AG09309 (cell line): ENCODE results near the gene TOR1A.

ENCODE experiments used
- DNase-seq: peaks from one replicate; pipeline ENCODE4 v3.0.0-alpha.2; 2010; ENCODE audit warnings: low read depth
- H3K4me3 ChIP-seq: 2 replicates; pipeline ENCODE4 v1.5.1; 2011; ENCODE audit warnings: mild to moderate bottlenecking, low read depth, low read length, moderate library complexity; ENCODE audit not compliant: control insufficient read depth
- TF ChIP-seq, protein P1 (sequence below): IDR thresholded peaks from 2 replicates; pipeline ENCODE4 v1.5.1; 2011; ENCODE audit warnings: mild to moderate bottlenecking, low read depth, low read length, inconsistent platforms; ENCODE audit not compliant: insufficient read depth, control insufficient read depth; ENCODE audit errors: missing control alignments

The TOR1A gene, protein sequence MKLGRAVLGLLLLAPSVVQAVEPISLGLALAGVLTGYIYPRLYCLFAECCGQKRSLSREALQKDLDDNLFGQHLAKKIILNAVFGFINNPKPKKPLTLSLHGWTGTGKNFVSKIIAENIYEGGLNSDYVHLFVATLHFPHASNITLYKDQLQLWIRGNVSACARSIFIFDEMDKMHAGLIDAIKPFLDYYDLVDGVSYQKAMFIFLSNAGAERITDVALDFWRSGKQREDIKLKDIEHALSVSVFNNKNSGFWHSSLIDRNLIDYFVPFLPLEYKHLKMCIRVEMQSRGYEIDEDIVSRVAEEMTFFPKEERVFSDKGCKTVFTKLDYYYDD

DNA sequence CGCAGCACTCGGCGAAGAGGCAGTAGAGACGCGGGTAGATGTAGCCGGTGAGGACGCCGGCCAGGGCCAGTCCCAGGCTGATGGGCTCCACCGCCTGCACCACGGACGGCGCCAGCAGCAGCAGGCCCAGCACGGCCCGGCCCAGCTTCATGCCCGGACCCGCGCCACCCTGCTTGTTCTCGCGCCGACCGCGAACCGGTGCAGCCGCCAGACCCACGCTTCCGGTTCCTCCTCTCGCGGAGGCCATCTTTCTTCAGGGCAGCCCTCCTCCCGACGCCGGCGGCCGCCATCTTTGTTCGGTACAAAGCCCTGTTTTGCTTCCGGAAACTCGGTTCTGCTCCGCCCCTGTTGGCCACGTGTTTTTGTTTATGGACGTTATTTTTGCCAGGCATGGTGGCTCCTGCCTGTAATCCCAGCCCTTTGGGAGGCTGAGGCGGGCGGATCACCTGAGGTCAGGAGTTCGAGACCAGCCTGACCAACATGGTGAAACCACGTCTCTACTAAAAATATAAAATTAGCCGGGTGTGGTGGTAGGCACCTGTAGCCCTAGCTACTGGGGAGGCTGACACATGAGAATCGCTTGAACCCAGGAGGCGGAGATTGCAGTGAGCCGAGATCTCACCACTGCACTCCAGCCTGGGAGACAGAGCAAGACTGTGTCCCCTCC is at the start of gene TOR1A:
TOR1A (minus strand) TSS at position 202 of the 667 bp plus-strand sequence; CDS start at position 151, 51 bp downstream.
- DNase-seq, result peak; percentile 77
- TF ChIP-seq, protein P1, sequence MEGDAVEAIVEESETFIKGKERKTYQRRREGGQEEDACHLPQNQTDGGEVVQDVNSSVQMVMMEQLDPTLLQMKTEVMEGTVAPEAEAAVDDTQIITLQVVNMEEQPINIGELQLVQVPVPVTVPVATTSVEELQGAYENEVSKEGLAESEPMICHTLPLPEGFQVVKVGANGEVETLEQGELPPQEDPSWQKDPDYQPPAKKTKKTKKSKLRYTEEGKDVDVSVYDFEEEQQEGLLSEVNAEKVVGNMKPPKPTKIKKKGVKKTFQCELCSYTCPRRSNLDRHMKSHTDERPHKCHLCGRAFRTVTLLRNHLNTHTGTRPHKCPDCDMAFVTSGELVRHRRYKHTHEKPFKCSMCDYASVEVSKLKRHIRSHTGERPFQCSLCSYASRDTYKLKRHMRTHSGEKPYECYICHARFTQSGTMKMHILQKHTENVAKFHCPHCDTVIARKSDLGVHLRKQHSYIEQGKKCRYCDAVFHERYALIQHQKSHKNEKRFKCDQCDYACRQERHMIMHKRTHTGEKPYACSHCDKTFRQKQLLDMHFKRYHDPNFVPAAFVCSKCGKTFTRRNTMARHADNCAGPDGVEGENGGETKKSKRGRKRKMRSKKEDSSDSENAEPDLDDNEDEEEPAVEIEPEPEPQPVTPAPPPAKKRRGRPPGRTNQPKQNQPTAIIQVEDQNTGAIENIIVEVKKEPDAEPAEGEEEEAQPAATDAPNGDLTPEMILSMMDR, result no peak
- H3K4me3 ChIP-seq, result peak within 1 kb of the TSS; percentile 56

DNA sequence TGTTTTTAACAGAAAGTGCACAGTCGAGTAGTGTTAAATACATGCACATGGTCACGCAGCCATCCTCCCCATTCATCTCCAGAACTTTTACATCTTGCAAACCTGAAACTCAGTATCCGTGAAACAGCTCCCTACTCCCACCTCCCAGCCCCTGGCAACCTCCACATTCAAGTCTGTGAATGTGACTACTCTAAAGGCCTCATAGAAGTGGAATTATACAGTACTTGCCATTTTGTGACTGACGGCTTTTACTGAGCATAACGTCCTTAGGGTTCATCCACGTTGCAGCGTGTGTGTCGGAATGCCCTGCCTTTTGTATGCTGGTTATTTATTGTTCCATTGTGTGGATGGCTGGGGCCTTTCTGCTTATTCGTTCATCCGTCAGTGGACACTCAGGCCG is 47.1 kb upstream of the TOR1A start:
- TF ChIP-seq, protein P1, result no peak
- DNase-seq, result no peak
- H3K4me3 ChIP-seq, result no peak overlapping the region

DNA sequence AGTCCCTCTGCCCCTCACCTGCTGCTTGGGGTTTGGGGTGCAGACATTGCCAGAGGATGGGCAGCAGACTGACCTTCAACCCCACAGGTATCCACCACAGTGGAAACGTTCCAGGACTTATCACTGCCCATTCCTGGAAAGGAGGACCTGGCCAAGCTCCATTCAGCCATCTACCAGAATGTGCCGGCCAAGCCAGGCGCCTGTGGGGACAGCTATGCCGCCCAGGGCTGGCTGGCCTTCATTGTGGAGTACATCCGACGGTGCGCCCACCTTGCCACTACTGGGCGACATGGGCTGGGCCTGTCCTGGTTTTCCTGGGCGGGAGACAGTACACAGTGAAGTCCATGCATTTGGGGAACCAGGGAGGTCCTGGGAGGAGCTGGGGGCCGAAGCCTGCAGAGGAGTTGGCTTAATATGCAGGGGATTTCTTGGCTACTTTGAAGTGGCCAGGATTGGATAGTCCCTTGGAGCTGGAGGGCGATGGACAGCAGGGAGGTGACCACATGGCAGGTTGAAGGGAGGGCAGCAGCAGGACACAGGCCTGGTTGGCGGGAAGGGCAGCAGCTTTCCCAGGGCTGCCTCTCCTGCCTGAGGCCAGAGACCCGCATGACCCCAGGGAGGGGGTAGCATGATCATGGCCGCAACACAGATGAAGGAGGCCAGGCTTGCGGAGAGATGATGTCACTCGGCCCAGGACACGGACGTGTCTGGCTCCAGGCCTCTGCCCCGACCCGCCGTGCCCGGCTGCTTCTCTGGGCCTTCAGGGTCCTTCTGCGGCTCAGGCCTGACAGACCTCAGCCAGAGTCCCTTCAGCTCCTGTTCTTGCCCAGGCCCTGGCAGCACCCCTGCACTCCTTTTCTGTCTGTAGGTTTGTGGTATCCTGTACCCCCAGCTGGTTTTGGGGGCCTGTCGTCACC is 45.9 kb upstream of the TOR1A start:
- TF ChIP-seq, protein P1, result no peak
- H3K4me3 ChIP-seq, result no peak overlapping the region
- no peak for DNase-seq

DNA sequence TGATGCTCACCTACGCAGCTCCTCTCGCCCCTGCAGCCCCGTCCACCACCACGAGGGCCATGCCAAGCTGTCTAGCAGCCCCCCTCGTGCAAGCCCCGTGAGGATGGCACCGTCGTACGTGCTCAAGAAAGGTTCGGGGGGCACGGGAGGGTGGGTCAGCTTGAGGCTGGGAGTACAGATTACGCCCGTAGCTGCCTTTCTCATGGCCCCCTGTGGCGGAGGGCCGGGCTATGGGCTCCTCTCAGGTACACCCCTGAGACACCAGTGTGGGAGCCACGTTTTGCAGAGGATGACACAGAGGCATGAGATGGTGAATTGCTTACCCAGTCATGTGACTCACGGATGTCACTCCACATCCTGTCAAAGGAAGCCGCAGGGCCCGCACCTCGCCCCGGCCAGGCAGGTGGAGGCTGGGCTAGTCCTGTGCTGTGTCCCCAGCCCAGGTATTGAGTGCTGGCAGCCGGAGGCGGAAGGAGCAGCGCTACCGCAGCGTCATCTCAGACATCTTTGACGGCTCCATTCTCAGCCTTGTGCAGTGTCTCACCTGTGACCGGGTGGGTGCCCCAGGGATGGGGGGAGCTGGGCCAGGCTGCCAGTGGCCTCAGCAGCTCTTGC is 45.0 kb upstream of the TOR1A start:
- TF ChIP-seq, protein P1, result no peak
- DNase-seq, result no peak
- no peak overlapping the region for H3K4me3 ChIP-seq

DNA sequence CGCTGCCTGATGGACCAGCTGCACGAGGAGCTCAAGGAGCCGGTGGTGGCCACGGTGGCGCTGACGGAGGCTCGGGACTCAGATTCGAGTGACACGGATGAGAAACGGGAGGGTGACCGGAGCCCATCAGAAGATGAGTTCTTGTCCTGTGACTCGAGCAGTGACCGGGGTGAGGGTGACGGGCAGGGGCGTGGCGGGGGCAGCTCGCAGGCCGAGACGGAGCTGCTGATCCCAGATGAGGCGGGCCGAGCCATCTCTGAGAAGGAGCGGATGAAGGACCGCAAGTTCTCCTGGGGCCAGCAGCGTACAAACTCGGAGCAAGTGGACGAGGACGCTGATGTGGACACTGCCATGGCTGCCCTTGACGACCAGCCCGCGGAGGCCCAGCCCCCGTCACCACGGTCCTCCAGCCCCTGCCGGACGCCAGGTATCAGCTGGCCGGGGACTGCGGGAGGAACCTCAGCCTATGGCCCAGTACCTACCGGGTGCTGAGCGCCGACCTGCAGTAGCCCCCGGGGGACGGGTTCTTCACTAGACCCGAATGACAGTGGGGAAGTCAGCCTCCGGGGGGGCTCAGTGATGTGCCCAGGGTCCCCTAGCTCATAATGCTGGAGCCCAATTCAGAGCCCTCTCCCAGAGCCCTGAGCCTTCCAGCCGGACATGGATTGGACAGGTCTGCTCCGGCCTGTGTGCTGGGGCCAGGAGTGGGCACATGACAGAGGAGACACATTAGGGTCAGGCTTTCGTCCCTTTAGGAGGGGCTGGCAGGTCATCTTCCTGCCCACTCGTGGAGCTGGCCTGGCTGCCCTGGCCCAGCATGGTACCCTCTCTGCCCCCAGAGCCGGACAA is 44.3 kb upstream of the TOR1A start:
- H3K4me3 ChIP-seq, result no peak overlapping the region
- no peak for DNase-seq

More for the DNA sequence above, 44.3 kb upstream of the TOR1A start:
- TF ChIP-seq, protein P1, result no peak
